ENCODE measurements around the gene PATE2.

Gene PATE2

GRCh38 chr11:125778728-125779127 lies at the start of gene PATE2:
Gene PATE2 (minus strand): TSS chr11:125778828. CDS start chr11:125778773, 55 bp downstream.
- no peak for TF ChIP-seq CTCF (IDR thresholded peaks at IDR 0.05)
- no peaks in the 10 kb centered on the region for H3K4me1 Mint-ChIP-seq
- H3K4me3 Mint-ChIP-seq: no peak within 1 kb of the TSS
- no peaks in the 10 kb centered on the region for H3K36me3 Mint-ChIP-seq (ENCODE audit: low read depth)
- H3K27me3 Mint-ChIP-seq (ENCODE audit: low read depth, poor library complexity): peaks cover 10% of the 10 kb centered on the region
- H3K9me3 Mint-ChIP-seq: peaks cover 19% of the 10 kb centered on the region
- no peak within 1 kb of the TSS for H3K27ac Mint-ChIP-seq
- no peak for DNase-seq

- no peak overlapping the region for H3K4me3 Mint-ChIP-seq
- no peaks in the 10 kb centered on the region for H3K36me3 Mint-ChIP-seq (ENCODE audit: low read depth)
- TF ChIP-seq CTCF (IDR thresholded peaks at IDR 0.05): no peak
- DNase-seq: no peak
- no peaks in the 10 kb centered on the region for H3K4me1 Mint-ChIP-seq
- H3K27ac Mint-ChIP-seq: no peak overlapping the region
- peaks cover 27% of the 10 kb centered on the region for H3K9me3 Mint-ChIP-seq
- peaks cover 7% of the 10 kb centered on the region for H3K27me3 Mint-ChIP-seq (ENCODE audit: low read depth, poor library complexity)
These were observed 29.3 kb upstream of the PATE2 start for GRCh38 chr11:125807909-125808308.

- Mint-ChIP-seq H3K4me1 (no peaks in the 10 kb centered on the region), H3K27ac (no peak overlapping the region), H3K4me3 (no peak overlapping the region), H3K9me3 (peaks cover 58% of the 10 kb centered on the region), H3K27me3 (ENCODE audit: low read depth, poor library complexity) (no peaks in the 10 kb centered on the region), H3K36me3 (ENCODE audit: low read depth) (no peaks in the 10 kb centered on the region)
- DNase-seq: no peak
- no peak for TF ChIP-seq CTCF (IDR thresholded peaks at IDR 0.05)
These were observed 23.8 kb upstream of the PATE2 start for GRCh38 chr11:125802387-125802786.

GRCh38 chr11:125799808-125800207 lies 21.2 kb upstream of the PATE2 start:
- H3K4me1 Mint-ChIP-seq: no peaks in the 10 kb centered on the region
- no peak for TF ChIP-seq CTCF (IDR thresholded peaks at IDR 0.05)
- H3K9me3 Mint-ChIP-seq: peaks cover 80% of the 10 kb centered on the region
- no peak overlapping the region for H3K27ac Mint-ChIP-seq
- H3K4me3 Mint-ChIP-seq: no peak overlapping the region
- no peaks in the 10 kb centered on the region for H3K27me3 Mint-ChIP-seq (ENCODE audit: low read depth, poor library complexity)
- no peak for DNase-seq
- no peaks in the 10 kb centered on the region for H3K36me3 Mint-ChIP-seq (ENCODE audit: low read depth)

- no peak for DNase-seq
- TF ChIP-seq CTCF (IDR thresholded peaks at IDR 0.05): no peak
- Mint-ChIP-seq H3K9me3 (peaks cover 86% of the 10 kb centered on the region), H3K4me1 (no peaks in the 10 kb centered on the region), H3K27me3 (ENCODE audit: low read depth, poor library complexity) (no peaks in the 10 kb centered on the region), H3K36me3 (ENCODE audit: low read depth) (no peaks in the 10 kb centered on the region), H3K4me3 (no peak overlapping the region), H3K27ac (no peak overlapping the region)
These were observed 19.0 kb upstream of the PATE2 start for GRCh38 chr11:125797641-125798040.

GRCh38 chr11:125790825-125791224 lies 12.2 kb upstream of the PATE2 start:
- no peaks in the 10 kb centered on the region for H3K4me1 Mint-ChIP-seq
- no peaks in the 10 kb centered on the region for H3K36me3 Mint-ChIP-seq (ENCODE audit: low read depth)
- DNase-seq: no peak
- H3K4me3 Mint-ChIP-seq: no peak overlapping the region
- TF ChIP-seq CTCF (IDR thresholded peaks at IDR 0.05): no peak
- peaks cover 6% of the 10 kb centered on the region for H3K27me3 Mint-ChIP-seq (ENCODE audit: low read depth, poor library complexity)
- peaks cover 33% of the 10 kb centered on the region for H3K9me3 Mint-ChIP-seq
- no peak overlapping the region for H3K27ac Mint-ChIP-seq
